Liver (tissue), 2 donors: ENCODE measurements around the gene OSCP1.

Experiments used
- RAD21 ChIP-seq, 2 donors: IDR thresholded peaks; 2 replicates each; pipeline ENCODE4 v1.6.1; 2016; ENCODE audit warnings: antibody characterized with exemption in 2 of 2, mild to moderate bottlenecking in 2 of 2
- YY1 ChIP-seq: IDR thresholded peaks from 2 replicates; pipeline ENCODE4 v1.6.1; 2016; ENCODE audit warnings: antibody characterized with exemption, mild to moderate bottlenecking
- donor health status: healthy.

- no peak for TF ChIP-seq YY1
- no peak for TF ChIP-seq RAD21 (IDR thresholded peaks at IDR 0.05)
These were observed 67.0 kb downstream of the OSCP1 start for GRCh38 chr1:36383240-36383639.
